ENCODE data around the gene RUFY4. TPM values are rescaled to one million over a fixed set of nuclear protein-coding genes. Genes with fewer than 3 reads are reported as not detected.
A peak's percentile ranks its signal among the peaks of the same experiment; 100 is the strongest.

RUFY4 gene
- total and polyA plus RNA-seq, 2 experiments from 2014 or later = 0.27 TPM; not detected in 1

- no peak for ATAC-seq
- TF ChIP-seq CREB1 (CRISPR knock-in tag; IDR thresholded peaks at IDR 0.05; ENCODE audit: low read depth) (no peak), CTCF (conservative IDR thresholded peaks at IDR 0.05; ENCODE audit: low read depth in 2 of 2) (peak in 1 of 2 experiments; percentile 6; a peak in 1 of 4 replicates), NANOG (IDR thresholded peaks at IDR 0.05; ENCODE audit: borderline replicate concordance) (no peak)
These were observed 11.2 kb downstream of the RUFY4 start for GRCh38 chr2:218079943-218080913.

GRCh38 chr2:218081063-218081462, 12.0 kb downstream of the RUFY4 start:
- no peak overlapping the region for H3K27ac Mint-ChIP-seq
- H3K9me2 ChIP-seq (ENCODE audit: insufficient read depth) = no peaks in the 10 kb centered on the region
- no peak overlapping the region for H3K4me3 ChIP-seq
- H3K36me3 Mint-ChIP-seq (ENCODE audit: low read depth) = no peaks in the 10 kb centered on the region; the same call in 2 of the 3 replicates
- H3F3A ChIP-seq (replicated peaks; ENCODE audit: low read depth) = no peaks in the 10 kb centered on the region
- DNase-seq (ENCODE audit: low spot score) = no peak
- peaks cover 2% of the 10 kb centered on the region; the same call in 2 of the 3 replicates for H3K9me3 Mint-ChIP-seq
- no peaks in the 10 kb centered on the region for H4K20me1 ChIP-seq (replicated peaks; ENCODE audit: insufficient read depth)
- no peak overlapping the region for H3K4me3 Mint-ChIP-seq
- no peaks in the 10 kb centered on the region for H3K36me3 ChIP-seq (ENCODE audit: insufficient read depth)
- H3K27me3 Mint-ChIP-seq (ENCODE audit: insufficient read depth, low read depth, poor library complexity) = peaks cover 9% of the 10 kb centered on the region
- no peak overlapping the region for H3K27ac ChIP-seq (ENCODE audit: low read depth)
- H3K4me1 ChIP-seq (ENCODE audit: insufficient read depth) = no peaks in the 10 kb centered on the region
- no peak for ATAC-seq
- H2AFZ ChIP-seq = no peak overlapping the region
- H3K79me2 ChIP-seq (replicated peaks; ENCODE audit: insufficient read depth) = no peaks in the 10 kb centered on the region
- H3K4me1 Mint-ChIP-seq = peaks cover 4% of the 10 kb centered on the region; the same call in 2 of the 3 replicates
- H3K27me3 ChIP-seq (ENCODE audit: insufficient read depth) = no peaks in the 10 kb centered on the region
- no peak overlapping the region for H3K4me2 ChIP-seq
- TF ChIP-seq CREB1 (CRISPR knock-in tag; IDR thresholded peaks at IDR 0.05; ENCODE audit: low read depth) (no peak), JUNB (IDR thresholded peaks at IDR 0.05; ENCODE audit: unreplicated experiment) (no peak), ZNF331 (CRISPR knock-in tag; IDR thresholded peaks at IDR 0.05; ENCODE audit: low read depth) (no peak), ZNF114 (CRISPR knock-in tag; IDR thresholded peaks at IDR 0.05) (no peak), REST (IDR thresholded peaks at IDR 0.05; ENCODE audit: unreplicated experiment) (no peak), NANOG (IDR thresholded peaks at IDR 0.05; ENCODE audit: borderline replicate concordance) (no peak), POLR2AphosphoS5 (IDR thresholded peaks at IDR 0.05; ENCODE audit: low read depth) (no peak), ETS1 (IDR thresholded peaks at IDR 0.05) (no peak)

More at GRCh38 chr2:218079943-218080913, 11.2 kb downstream of the RUFY4 start:
- Mint-ChIP-seq H3K4me1 (peaks cover 4% of the 10 kb centered on the region; the same call in 2 of the 3 replicates), H3K4me3 (no peak overlapping the region), H3K27ac (no peak overlapping the region), H3K9me3 (no peaks in the 10 kb centered on the region; the same call in 2 of the 3 replicates), H3K36me3 (ENCODE audit: low read depth) (no peaks in the 10 kb centered on the region; the same call in 2 of the 3 replicates), H3K27me3 (ENCODE audit: insufficient read depth, low read depth, poor library complexity) (peaks cover 9% of the 10 kb centered on the region)
- Histone ChIP-seq H4K20me1 (replicated peaks; ENCODE audit: insufficient read depth) (no peaks in the 10 kb centered on the region), H3K4me3 (no peak overlapping the region), H3K27ac (ENCODE audit: low read depth) (no peak overlapping the region), H3K36me3 (ENCODE audit: insufficient read depth) (no peaks in the 10 kb centered on the region), H3K4me2 (no peak overlapping the region), H3K4me1 (ENCODE audit: insufficient read depth) (no peaks in the 10 kb centered on the region), H3K9me2 (ENCODE audit: insufficient read depth) (no peaks in the 10 kb centered on the region), H3K27me3 (ENCODE audit: insufficient read depth) (no peaks in the 10 kb centered on the region), H2AFZ (no peak overlapping the region), H3K79me2 (replicated peaks; ENCODE audit: insufficient read depth) (no peaks in the 10 kb centered on the region), H3F3A (replicated peaks; ENCODE audit: low read depth) (no peaks in the 10 kb centered on the region)
- no peak for DNase-seq (ENCODE audit: low spot score)

Data from GM23338 (cell line).